ENCODE data around the gene MSRB2. TPM values are rescaled to one million over a fixed set of nuclear protein-coding genes. Genes with fewer than 3 reads are reported as not detected.

Gene MSRB2
- polyA plus RNA-seq, 3 donors: 19.7 to 37.3 (median 31.6) TPM

- no peaks in the 10 kb centered on the region for H3K4me1 ChIP-seq (ENCODE audit: control insufficient read depth in 1 of 2, insufficient read depth in 2 of 2, low read length in 2 of 2)
- 95% methylated on average over 4 of the region's 6 CpGs for WGBS (ENCODE audit: insufficient coverage)
- H4K20me1 ChIP-seq (ENCODE audit: insufficient read depth, low read length): no peaks in the 10 kb centered on the region
- H3K4me1 Mint-ChIP-seq: no peaks in the 10 kb centered on the region
- intact Hi-C loops (cut with micrococcal nuclease): no loop called here
- peaks cover 0 to 2% (median 0%) of the 10 kb centered on the region in 7 donors for H3K9me3 Mint-ChIP-seq
- H3K4me3 ChIP-seq (replicated peaks in 1 of 3; ENCODE audit: low read depth in 2 of 3, low read length in 3 of 3): no peak overlapping the region
- peaks cover 5 to 8% (median 7%) of the 10 kb centered on the region in 3 donors for H3K27me3 Mint-ChIP-seq (ENCODE audit: low read depth in 3 of 3)
- H3K27me3 ChIP-seq (ENCODE audit: control insufficient read depth in 2 of 2, insufficient read depth in 2 of 2, low read length in 2 of 2): no peaks in the 10 kb centered on the region
- TF ChIP-seq CTCF (IDR thresholded peaks at IDR 0.05): no peak
- no peak overlapping the region for H3K4me3 Mint-ChIP-seq
- no peak overlapping the region for H3K9ac ChIP-seq (ENCODE audit: insufficient read depth, low read length, poor library complexity, severe bottlenecking)
- H3K36me3 Mint-ChIP-seq: no peaks in the 10 kb centered on the region
- no peaks in the 10 kb centered on the region for H3K36me3 ChIP-seq (replicated peaks in 1 of 2; ENCODE audit: control insufficient read depth in 1 of 2, insufficient read depth in 2 of 2, low read length in 2 of 2)
- no peak overlapping the region for H2AFZ ChIP-seq (ENCODE audit: insufficient read depth, low read depth, low read length, poor library complexity, severe bottlenecking)
- no peak overlapping the region for H3K27ac Mint-ChIP-seq
- H3K4me2 ChIP-seq (replicated peaks; ENCODE audit: extremely low read depth, low read length, poor library complexity, severe bottlenecking): no peak overlapping the region
- no peak for DNase-seq
- H3K9me3 ChIP-seq (replicated peaks in 1 of 2; ENCODE audit: control insufficient read depth in 1 of 2, insufficient read depth in 1 of 2, low read length in 2 of 2): no peaks in the 10 kb centered on the region
- no peaks in the 10 kb centered on the region for H3K79me2 ChIP-seq (ENCODE audit: insufficient read depth, low read length)
- no peak overlapping the region for H3K27ac ChIP-seq (ENCODE audit: low read depth in 1 of 2, low read length in 2 of 2)
These were observed 51.7 kb downstream of the MSRB2 start for GRCh38 chr10:23147035-23147434.

DNA sequence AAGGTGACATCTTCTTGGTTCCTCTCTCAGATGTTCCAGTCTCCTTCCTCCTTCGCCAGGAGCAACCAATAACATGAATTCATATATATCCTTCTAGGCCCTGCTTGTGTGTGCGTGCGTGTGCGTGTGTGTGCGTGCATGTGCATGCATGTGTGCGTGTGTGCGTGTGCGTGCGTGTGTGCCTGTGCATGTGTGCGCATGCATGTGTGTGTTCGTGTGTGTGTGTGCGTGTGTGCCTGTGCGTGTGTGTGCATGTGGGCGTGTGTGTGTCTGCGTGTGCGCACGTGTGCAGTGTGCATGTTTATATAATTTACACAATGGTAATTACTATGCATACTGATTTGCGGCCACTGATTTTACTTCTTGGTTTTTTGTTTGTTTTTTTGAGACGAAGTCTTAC is 52.8 kb downstream of the MSRB2 start:
- H3K4me3 Mint-ChIP-seq: no peak overlapping the region
- H3K27ac ChIP-seq (ENCODE audit: low read depth in 1 of 2, low read length in 2 of 2): no peak overlapping the region
- peak overlapping the region in 1 of 7 donors; percentile 28 for H3K27ac Mint-ChIP-seq
- H3K36me3 ChIP-seq (replicated peaks in 1 of 2; ENCODE audit: control insufficient read depth in 1 of 2, insufficient read depth in 2 of 2, low read length in 2 of 2): no peaks in the 10 kb centered on the region
- no peaks in the 10 kb centered on the region for H3K4me1 Mint-ChIP-seq
- H3K79me2 ChIP-seq (ENCODE audit: insufficient read depth, low read length): no peaks in the 10 kb centered on the region
- TF ChIP-seq CTCF (IDR thresholded peaks at IDR 0.05): no peak
- no peak overlapping the region for H3K4me2 ChIP-seq (replicated peaks; ENCODE audit: extremely low read depth, low read length, poor library complexity, severe bottlenecking)
- no peak overlapping the region for H3K9ac ChIP-seq (ENCODE audit: insufficient read depth, low read length, poor library complexity, severe bottlenecking)
- no peaks in the 10 kb centered on the region for H3K4me1 ChIP-seq (ENCODE audit: control insufficient read depth in 1 of 2, insufficient read depth in 2 of 2, low read length in 2 of 2)
- no peaks in the 10 kb centered on the region for H4K20me1 ChIP-seq (ENCODE audit: insufficient read depth, low read length)
- H2AFZ ChIP-seq (ENCODE audit: insufficient read depth, low read depth, low read length, poor library complexity, severe bottlenecking): no peak overlapping the region
- no peaks in the 10 kb centered on the region for H3K27me3 ChIP-seq (ENCODE audit: control insufficient read depth in 2 of 2, insufficient read depth in 2 of 2, low read length in 2 of 2)
- intact Hi-C loops (cut with micrococcal nuclease): no loop called here
- no peak overlapping the region for H3K4me3 ChIP-seq (replicated peaks in 1 of 3; ENCODE audit: low read depth in 2 of 3, low read length in 3 of 3)
- peaks cover 5 to 8% (median 7%) of the 10 kb centered on the region in 3 donors for H3K27me3 Mint-ChIP-seq (ENCODE audit: low read depth in 3 of 3)
- H3K9me3 Mint-ChIP-seq: peaks cover 0 to 2% (median 0%) of the 10 kb centered on the region in 7 donors
- no peak for DNase-seq
- WGBS (ENCODE audit: insufficient coverage): 96% methylated on average over 5 of the region's 19 CpGs
- no peaks in the 10 kb centered on the region for H3K9me3 ChIP-seq (replicated peaks in 1 of 2; ENCODE audit: control insufficient read depth in 1 of 2, insufficient read depth in 1 of 2, low read length in 2 of 2)
- H3K36me3 Mint-ChIP-seq: no peaks in the 10 kb centered on the region
